ENCODE measurements around the gene THAP4. TPM values are rescaled to one million over a fixed set of nuclear protein-coding genes. Genes with fewer than 3 reads are reported as not detected.

THAP4 gene
- total RNA-seq, 3 donors from 2014 or later (not counting 1 experiment from before 2014, with no cell fraction given): 19.8 to 29.2 (median 27.8) TPM

GRCh38 chr2:241577413-241578122, 59.4 kb downstream of the THAP4 start:
- Mint-ChIP-seq H3K36me3 (no peaks in the 10 kb centered on the region), H3K9me3 (no peaks in the 10 kb centered on the region), H3K27me3 (ENCODE audit: low read depth in 2 of 2) (no peaks in the 10 kb centered on the region), H3K27ac (no peak overlapping the region), H3K4me1 (peaks cover 0 to 11% of the 10 kb centered on the region in 2 donors), H3K4me3 (no peak overlapping the region)
- DNase-seq (no peak), ATAC-seq (no peak)
- TF ChIP-seq CTCF (IDR thresholded peaks at IDR 0.05): no peak
- Histone ChIP-seq H3K4me1 (ENCODE audit: control insufficient read depth, insufficient read depth, low read length) (no peaks in the 10 kb centered on the region), H3K4me3 (ENCODE audit: low read length) (no peak overlapping the region), H3K36me3 (ENCODE audit: control insufficient read depth, insufficient read depth, low read length) (no peaks in the 10 kb centered on the region), H3K27me3 (ENCODE audit: control insufficient read depth, insufficient read depth, low read length) (no peaks in the 10 kb centered on the region), H3K9me3 (ENCODE audit: control insufficient read depth, insufficient read depth, low read length) (no peaks in the 10 kb centered on the region), H3K27ac (ENCODE audit: low read length) (no peak overlapping the region)
- intact Hi-C loops (cut with micrococcal nuclease): no loop called here
- WGBS (ENCODE audit: insufficient coverage): 66% methylated on average over 4 of the region's 9 CpGs

GRCh38 chr2:241576293-241576654, 60.7 kb downstream of the THAP4 start:
- H3K9me3 ChIP-seq (ENCODE audit: control insufficient read depth, insufficient read depth, low read length): no peaks in the 10 kb centered on the region
- no peaks in the 10 kb centered on the region for H3K36me3 Mint-ChIP-seq
- no peaks in the 10 kb centered on the region for H3K27me3 Mint-ChIP-seq (ENCODE audit: low read depth in 2 of 2)
- peaks cover 13% of the 10 kb centered on the region for H3K4me1 ChIP-seq (ENCODE audit: control insufficient read depth, insufficient read depth, low read length)
- intact Hi-C loops (cut with micrococcal nuclease): no loop called here
- H3K36me3 ChIP-seq (ENCODE audit: control insufficient read depth, insufficient read depth, low read length): no peaks in the 10 kb centered on the region
- H3K4me3 ChIP-seq (ENCODE audit: low read length): no peak overlapping the region
- TF ChIP-seq CTCF (IDR thresholded peaks at IDR 0.05): no peak
- DNase-seq (no peak), ATAC-seq (no peak)
- 92% methylated on average over 14 of the region's 14 CpGs for WGBS (ENCODE audit: insufficient coverage)
- no peak overlapping the region for H3K27ac ChIP-seq (ENCODE audit: low read length)
- peaks cover 0 to 16% of the 10 kb centered on the region in 2 donors for H3K4me1 Mint-ChIP-seq
- H3K27me3 ChIP-seq (ENCODE audit: control insufficient read depth, insufficient read depth, low read length): no peaks in the 10 kb centered on the region
- no peak overlapping the region for H3K4me3 Mint-ChIP-seq
- no peaks in the 10 kb centered on the region for H3K9me3 Mint-ChIP-seq
- H3K27ac Mint-ChIP-seq: no peak overlapping the region

DNA sequence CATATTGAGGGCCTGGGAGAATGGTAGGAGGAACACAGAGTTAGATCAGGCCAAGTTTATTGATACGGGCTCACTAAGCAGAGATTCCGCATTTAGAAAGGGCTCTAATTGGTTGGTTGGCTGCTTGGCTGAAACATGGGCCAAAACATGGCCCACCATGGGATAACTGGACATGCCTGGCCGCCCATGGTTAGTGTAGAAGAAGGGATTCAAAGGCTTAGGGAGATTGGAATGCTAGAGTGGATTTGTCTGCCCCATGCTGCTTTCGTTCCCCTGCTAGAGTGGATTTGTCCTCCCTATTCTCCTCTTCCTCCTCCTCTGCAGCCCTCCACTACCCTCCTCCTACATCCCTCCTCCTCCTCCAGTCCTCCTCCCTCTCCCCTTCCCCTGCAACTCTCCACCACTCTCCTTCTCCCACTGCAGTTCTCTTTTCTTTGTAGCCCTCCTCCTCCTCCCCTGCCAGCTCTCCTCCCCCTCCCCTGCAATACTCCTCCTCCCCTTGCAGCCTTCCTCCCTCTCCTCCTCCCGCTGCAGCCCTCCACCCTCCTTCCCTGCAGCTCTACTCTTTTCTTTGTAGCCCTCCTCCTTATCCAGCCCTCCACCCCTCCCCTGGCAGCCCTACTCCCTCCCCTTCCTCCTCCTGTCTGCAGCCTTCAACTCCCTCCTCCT, 61.2 kb downstream of the THAP4 start:
- ATAC-seq: no peak

More for the DNA sequence above, 61.2 kb downstream of the THAP4 start:
- H3K9me3 ChIP-seq (ENCODE audit: control insufficient read depth, insufficient read depth, low read length): no peaks in the 10 kb centered on the region
- DNase-seq: no peak
- peaks cover 18% of the 10 kb centered on the region for H3K4me1 ChIP-seq (ENCODE audit: control insufficient read depth, insufficient read depth, low read length)
- no peak overlapping the region for H3K27ac ChIP-seq (ENCODE audit: low read length)
- Mint-ChIP-seq H3K36me3 (no peaks in the 10 kb centered on the region), H3K4me1 (peaks cover 0 to 16% of the 10 kb centered on the region in 2 donors), H3K27me3 (ENCODE audit: low read depth in 2 of 2) (no peaks in the 10 kb centered on the region), H3K27ac (peak overlapping the region in 1 of 2 donors; percentile 21), H3K4me3 (no peak overlapping the region), H3K9me3 (no peaks in the 10 kb centered on the region)
- 95% methylated on average over 5 of the region's 5 CpGs for WGBS (ENCODE audit: insufficient coverage)
- intact Hi-C loops (cut with micrococcal nuclease): no loop called here
- no peaks in the 10 kb centered on the region for H3K27me3 ChIP-seq (ENCODE audit: control insufficient read depth, insufficient read depth, low read length)
- no peak for TF ChIP-seq CTCF (IDR thresholded peaks at IDR 0.05)
- H3K36me3 ChIP-seq (ENCODE audit: control insufficient read depth, insufficient read depth, low read length): no peaks in the 10 kb centered on the region
- no peak overlapping the region for H3K4me3 ChIP-seq (ENCODE audit: low read length)
